ENCODE data around the gene FXYD2. TPM values are rescaled to one million over a fixed set of nuclear protein-coding genes. Genes with fewer than 3 reads are reported as not detected.

FXYD2 gene
- total RNA-seq, 3 donors from 2014 or later, result 1.2 to 9.1 (median 1.5) TPM

DNA sequence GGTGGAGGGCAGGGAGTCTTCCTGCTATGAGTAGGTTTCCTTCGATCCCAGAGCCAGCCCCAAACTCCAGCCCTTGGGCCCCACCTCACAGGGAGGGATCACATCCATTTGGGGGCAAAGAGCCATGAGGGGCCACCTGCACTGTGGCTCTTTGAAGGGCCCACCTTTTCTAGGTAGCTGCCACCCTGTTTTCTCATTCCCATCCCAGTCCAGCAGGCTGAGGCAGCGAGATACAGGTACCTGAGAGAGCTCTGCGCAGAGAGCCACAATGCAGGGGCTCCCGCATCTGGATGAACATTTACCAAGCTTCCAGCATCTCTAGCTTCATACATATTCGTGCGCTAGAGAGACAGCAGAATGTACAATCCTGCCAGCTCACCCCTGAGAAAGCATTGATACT lies 35.6 kb upstream of the FXYD2 start:
- ATAC-seq (no peak), DNase-seq (no peak)
- H3K9me3 ChIP-seq, result no peaks in the 10 kb centered on the region
- no peak overlapping the region for H3K4me3 ChIP-seq
- no peaks in the 10 kb centered on the region for H3K36me3 ChIP-seq (ENCODE audit: low read depth)
- TF ChIP-seq CTCF (IDR thresholded peaks at IDR 0.05), result no peak
- intact Hi-C loops (cut with DNase I, micrococcal nuclease), result no loop called here
- H3K4me1 ChIP-seq (ENCODE audit: low read depth), result no peaks in the 10 kb centered on the region

DNA sequence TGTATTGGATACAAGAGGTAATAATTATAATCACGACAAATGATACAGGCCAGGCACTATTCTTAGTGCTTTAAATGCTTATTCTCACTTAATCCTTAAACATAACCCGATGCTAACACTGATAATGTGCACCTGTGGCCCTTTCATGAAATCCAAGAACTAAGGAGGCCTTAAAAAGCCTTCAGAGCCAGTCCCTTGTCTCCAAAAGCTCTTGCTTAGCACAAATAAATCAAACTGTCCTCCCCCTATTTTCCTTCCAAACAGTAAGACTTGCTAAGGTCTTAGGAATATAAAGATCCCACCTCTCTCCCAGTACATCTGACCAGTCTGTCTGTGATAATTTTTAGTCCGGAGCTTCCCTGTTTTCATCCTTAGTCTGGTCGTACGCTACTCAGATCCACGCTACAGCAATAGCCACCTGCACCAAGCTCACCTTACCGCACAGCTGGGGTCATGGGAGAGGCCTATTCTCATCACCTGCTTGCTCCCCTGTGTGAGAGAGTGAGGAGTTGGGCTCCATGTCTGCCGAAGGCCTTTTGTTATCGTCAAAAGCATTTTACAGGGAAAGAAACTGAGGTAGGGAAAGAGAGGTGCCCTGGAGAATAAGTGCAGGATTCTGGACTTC lies 35.1 kb upstream of the FXYD2 start:
- no peaks in the 10 kb centered on the region for H3K9me3 ChIP-seq
- no peaks in the 10 kb centered on the region for H3K36me3 ChIP-seq (ENCODE audit: low read depth)
- no peak for DNase-seq
- no peaks in the 10 kb centered on the region for H3K4me1 ChIP-seq (ENCODE audit: low read depth)
- no peak for TF ChIP-seq CTCF (IDR thresholded peaks at IDR 0.05)
- intact Hi-C loops (cut with DNase I, micrococcal nuclease), result no loop called here
- no peak overlapping the region for H3K4me3 ChIP-seq
- no peak for ATAC-seq

- no peaks in the 10 kb centered on the region for H3K9me3 ChIP-seq
- ATAC-seq (no peak), DNase-seq (no peak)
- H3K36me3 ChIP-seq (ENCODE audit: low read depth), result no peaks in the 10 kb centered on the region
- no peak for TF ChIP-seq CTCF (IDR thresholded peaks at IDR 0.05)
- no peaks in the 10 kb centered on the region for H3K4me1 ChIP-seq (ENCODE audit: low read depth)
- H3K4me3 ChIP-seq, result no peak overlapping the region
- intact Hi-C loops (cut with DNase I, micrococcal nuclease), result no loop called here
Observed at GRCh38 chr11:117859061-117859460, 34.5 kb upstream of the FXYD2 start.

- no peaks in the 10 kb centered on the region for H3K9me3 ChIP-seq
- ATAC-seq (no peak), DNase-seq (no peak)
- intact Hi-C loops (cut with DNase I, micrococcal nuclease), result no loop called here
- H3K4me1 ChIP-seq (ENCODE audit: low read depth), result no peaks in the 10 kb centered on the region
- no peak overlapping the region for H3K4me3 ChIP-seq
- no peaks in the 10 kb centered on the region for H3K36me3 ChIP-seq (ENCODE audit: low read depth)
- no peak for TF ChIP-seq CTCF (IDR thresholded peaks at IDR 0.05)
Observed at GRCh38 chr11:117857734-117858414, 33.3 kb upstream of the FXYD2 start.

- intact Hi-C loops (cut with DNase I, micrococcal nuclease), result no loop called here
- DNase-seq (no peak), ATAC-seq (no peak)
- H3K4me3 ChIP-seq, result no peak overlapping the region
- no peaks in the 10 kb centered on the region for H3K9me3 ChIP-seq
- no peaks in the 10 kb centered on the region for H3K36me3 ChIP-seq (ENCODE audit: low read depth)
- no peaks in the 10 kb centered on the region for H3K4me1 ChIP-seq (ENCODE audit: low read depth)
- no peak for TF ChIP-seq CTCF (IDR thresholded peaks at IDR 0.05)
Observed at GRCh38 chr11:117855912-117856651, 31.5 kb upstream of the FXYD2 start.

All from mucosa of descending colon (tissue), 3 donors.